Mucosa of rectum (tissue), 2 donors: ENCODE data around the gene RSPO1.

Source experiments
- H3K27ac ChIP-seq, 2 donors: one replicate each; pipeline ENCODE4 v1.7.0; 2013; ENCODE audit warnings: inconsistent platforms in 2 of 2, low read depth in 2 of 2, low read length in 2 of 2
- H3K27me3 ChIP-seq, 2 donors: one replicate each; pipeline ENCODE4 v1.7.0; 2013; ENCODE audit warnings: low read length in 2 of 2; ENCODE audit not compliant: control insufficient read depth in 2 of 2, insufficient read depth in 2 of 2
- H3K36me3 ChIP-seq, 2 donors: one replicate each; pipeline ENCODE4 v1.7.0; 2013; ENCODE audit warnings: low read length in 2 of 2; ENCODE audit not compliant: control insufficient read depth in 2 of 2, insufficient read depth in 2 of 2
- H3K4me1 ChIP-seq, 2 donors: one replicate each; pipeline ENCODE4 v1.7.0; 2013; ENCODE audit warnings: low read length in 2 of 2, mild to moderate bottlenecking in 1 of 2; ENCODE audit not compliant: control insufficient read depth in 2 of 2, insufficient read depth in 2 of 2
- H3K4me3 ChIP-seq, 2 donors: one replicate each; pipeline ENCODE4 v1.7.0; 2013; ENCODE audit warnings: low read length in 2 of 2
- H3K9ac ChIP-seq, 2 donors: one replicate each; pipeline ENCODE4 v1.7.0; 2013; ENCODE audit warnings: low read length in 2 of 2, low read depth in 1 of 2, mild to moderate bottlenecking in 1 of 2
- H3K9me3 ChIP-seq, 2 donors: one replicate each; pipeline ENCODE4 v1.7.0; 2013; ENCODE audit warnings: low read length in 2 of 2; ENCODE audit not compliant: control insufficient read depth in 2 of 2
- donor health status: healthy.
- donor health status: Normal muscosa, but diverticular disease.

RSPO1 gene

DNA sequence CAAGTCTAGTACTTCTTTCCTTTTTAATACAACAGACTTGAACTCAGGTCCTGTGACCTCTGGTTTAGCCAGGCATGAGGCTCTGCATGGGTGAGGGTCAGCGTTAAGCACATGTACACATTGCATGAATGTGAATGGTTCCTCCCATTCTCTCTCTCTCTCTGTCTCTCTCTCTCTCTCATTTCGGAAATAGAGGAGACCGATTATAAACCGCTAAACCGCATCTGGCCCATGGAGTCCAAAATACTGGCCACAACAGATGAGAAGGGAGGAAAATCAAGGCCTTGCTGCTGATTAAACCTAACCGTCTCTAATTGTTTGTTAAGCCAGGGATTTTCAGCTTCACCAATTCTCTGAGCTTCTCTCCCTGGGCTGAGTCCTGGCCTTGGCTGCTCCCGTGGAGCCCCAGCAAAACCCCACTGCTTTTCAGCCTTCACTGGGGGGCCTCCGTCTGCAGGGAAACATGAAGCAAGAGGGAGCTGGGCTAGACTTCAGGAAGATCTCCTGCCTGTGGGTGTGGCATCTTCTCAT lies 6.6 kb downstream of the RSPO1 start:
- Histone ChIP-seq H3K4me3 (no peak overlapping the region), H3K9ac (no peak overlapping the region), H3K9me3 (no peaks in the 10 kb centered on the region), H3K27ac (no peak overlapping the region), H3K36me3 (no peaks in the 10 kb centered on the region), H3K4me1 (no peaks in the 10 kb centered on the region), H3K27me3 (peaks cover 20 to 49% of the 10 kb centered on the region in 2 donors)

DNA sequence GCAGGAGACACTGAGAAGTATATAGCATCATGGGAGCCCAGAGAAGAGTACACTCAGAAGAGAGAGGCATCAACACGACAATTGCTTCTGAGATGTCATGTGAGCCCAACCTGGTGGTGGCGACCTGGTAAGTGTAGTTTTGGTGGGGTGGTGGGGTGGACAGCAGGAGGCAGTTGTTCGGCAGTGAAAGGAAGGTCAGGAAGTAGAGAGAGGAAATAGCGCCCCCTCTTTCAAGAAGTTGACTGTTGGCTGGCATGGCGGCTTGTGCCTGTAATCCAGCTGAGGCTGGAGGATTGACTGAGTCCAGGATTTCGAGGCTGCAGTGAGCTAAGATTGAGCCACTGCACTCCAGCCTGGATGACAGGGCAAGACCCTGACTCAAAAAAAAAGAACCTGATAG lies 12.6 kb downstream of the RSPO1 start:
- H3K4me3 ChIP-seq = no peak overlapping the region

GRCh38 chr1:37621326-37621870 lies 13.3 kb downstream of the RSPO1 start:
- H3K36me3 ChIP-seq = no peaks in the 10 kb centered on the region
- H3K9ac ChIP-seq = no peak overlapping the region
- peaks cover 5 to 10% of the 10 kb centered on the region in 2 donors for H3K27me3 ChIP-seq
- no peaks in the 10 kb centered on the region for H3K4me1 ChIP-seq
- no peak overlapping the region for H3K27ac ChIP-seq
- H3K9me3 ChIP-seq = no peaks in the 10 kb centered on the region
- H3K4me3 ChIP-seq = no peak overlapping the region

More for the DNA sequence above, 12.6 kb downstream of the RSPO1 start:
- Histone ChIP-seq H3K36me3 (no peaks in the 10 kb centered on the region), H3K9me3 (no peaks in the 10 kb centered on the region), H3K27ac (no peak overlapping the region), H3K9ac (no peak overlapping the region), H3K4me1 (no peaks in the 10 kb centered on the region), H3K27me3 (peaks cover 5 to 14% of the 10 kb centered on the region in 2 donors)

DNA sequence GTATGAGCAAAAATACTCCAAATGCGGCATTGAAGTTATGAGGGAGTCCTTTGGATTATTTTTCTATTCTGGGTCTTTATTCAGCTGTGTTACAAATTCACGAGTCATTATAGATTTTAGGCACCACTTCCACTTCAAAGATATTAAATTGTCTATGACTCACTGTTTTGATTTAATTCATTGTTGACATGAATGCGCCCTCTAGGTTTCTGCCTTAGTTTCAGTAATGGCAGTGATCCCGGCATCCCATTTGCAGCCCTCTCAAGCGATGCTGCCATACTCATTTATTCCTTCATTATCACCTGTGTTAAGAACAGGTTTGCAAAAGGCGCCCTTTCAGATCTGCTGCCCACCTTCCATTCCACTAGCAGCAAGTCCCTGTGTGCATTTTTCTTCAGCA lies 14.0 kb downstream of the RSPO1 start:
- H3K27me3 ChIP-seq = peaks cover 5 to 9% of the 10 kb centered on the region in 2 donors
- H3K27ac ChIP-seq = no peak overlapping the region
- no peaks in the 10 kb centered on the region for H3K4me1 ChIP-seq
- no peaks in the 10 kb centered on the region for H3K9me3 ChIP-seq
- H3K36me3 ChIP-seq = no peaks in the 10 kb centered on the region
- H3K9ac ChIP-seq = no peak overlapping the region
- no peak overlapping the region for H3K4me3 ChIP-seq

DNA sequence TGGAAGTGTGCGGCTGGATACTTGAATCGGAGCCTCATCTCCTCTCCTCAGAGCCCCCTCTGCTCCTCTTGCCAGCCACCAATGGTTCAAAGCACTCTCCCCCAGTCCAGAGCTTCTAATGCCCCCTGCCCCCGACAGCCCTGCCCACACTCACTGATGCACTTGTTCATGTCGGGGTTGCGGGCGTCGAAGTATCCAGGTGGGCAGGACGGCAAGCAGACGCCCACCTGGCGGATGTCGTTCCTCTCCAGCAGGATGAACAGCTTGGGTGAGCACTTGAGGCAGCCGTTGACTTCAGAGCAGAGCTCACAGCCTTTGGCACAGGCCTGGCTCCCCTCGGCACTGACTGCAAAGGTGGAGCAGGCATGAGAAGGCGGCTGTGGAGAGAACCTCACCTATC lies 18.4 kb downstream of the RSPO1 start:
- no peak overlapping the region for H3K9ac ChIP-seq
- no peaks in the 10 kb centered on the region for H3K36me3 ChIP-seq
- H3K9me3 ChIP-seq = no peaks in the 10 kb centered on the region
- peaks cover 2 to 7% of the 10 kb centered on the region in 2 donors for H3K27me3 ChIP-seq
- no peak overlapping the region for H3K4me3 ChIP-seq
- H3K27ac ChIP-seq = no peak overlapping the region
- no peaks in the 10 kb centered on the region for H3K4me1 ChIP-seq

DNA sequence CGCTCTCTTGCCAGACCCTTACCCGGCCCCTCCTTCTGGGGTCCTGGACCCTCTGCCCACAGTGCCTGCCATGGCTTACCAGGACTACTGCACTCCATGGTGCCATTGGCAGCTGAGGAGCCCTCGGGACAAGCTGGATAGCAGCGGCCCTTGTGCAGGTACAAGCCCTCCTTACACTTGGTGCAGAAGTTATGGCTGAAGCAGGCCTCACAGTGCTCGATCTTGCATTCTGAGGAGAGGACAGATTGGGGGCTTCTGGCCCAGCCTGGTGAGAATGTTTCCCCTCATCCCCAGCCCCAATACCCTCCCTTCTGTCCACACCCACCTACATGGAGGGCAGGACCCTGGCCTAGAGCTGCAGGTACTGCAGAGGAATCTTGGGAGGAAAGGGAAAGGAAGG lies 20.6 kb downstream of the RSPO1 start:
- no peak overlapping the region for H3K9ac ChIP-seq
- H3K36me3 ChIP-seq = no peaks in the 10 kb centered on the region
- no peak overlapping the region for H3K27ac ChIP-seq
- peaks cover 0 to 4% of the 10 kb centered on the region in 2 donors for H3K27me3 ChIP-seq
- H3K4me3 ChIP-seq = no peak overlapping the region
- no peaks in the 10 kb centered on the region for H3K4me1 ChIP-seq
- no peaks in the 10 kb centered on the region for H3K9me3 ChIP-seq

GRCh38 chr1:37612186-37612585 lies 22.5 kb downstream of the RSPO1 start:
- peaks cover 0 to 2% of the 10 kb centered on the region in 2 donors for H3K27me3 ChIP-seq
- H3K9me3 ChIP-seq = no peaks in the 10 kb centered on the region
- H3K27ac ChIP-seq = no peak overlapping the region
- H3K36me3 ChIP-seq = no peaks in the 10 kb centered on the region
- no peak overlapping the region for H3K4me3 ChIP-seq
- no peak overlapping the region for H3K9ac ChIP-seq
- no peaks in the 10 kb centered on the region for H3K4me1 ChIP-seq

GRCh38 chr1:37609994-37610393 lies 24.7 kb downstream of the RSPO1 start:
- H3K36me3 ChIP-seq = no peaks in the 10 kb centered on the region
- peaks cover 0 to 2% of the 10 kb centered on the region in 2 donors for H3K27me3 ChIP-seq
- H3K9me3 ChIP-seq = no peaks in the 10 kb centered on the region
- H3K27ac ChIP-seq = no peak overlapping the region
- H3K9ac ChIP-seq = no peak overlapping the region
- no peaks in the 10 kb centered on the region for H3K4me1 ChIP-seq
- H3K4me3 ChIP-seq = no peak overlapping the region

GRCh38 chr1:37609002-37609401 lies 25.7 kb downstream of the RSPO1 start:
- Histone ChIP-seq H3K4me3 (no peak overlapping the region), H3K9me3 (no peaks in the 10 kb centered on the region), H3K4me1 (no peaks in the 10 kb centered on the region), H3K27ac (no peak overlapping the region), H3K27me3 (peaks cover 0 to 2% of the 10 kb centered on the region in 2 donors), H3K36me3 (no peaks in the 10 kb centered on the region), H3K9ac (no peak overlapping the region)

DNA sequence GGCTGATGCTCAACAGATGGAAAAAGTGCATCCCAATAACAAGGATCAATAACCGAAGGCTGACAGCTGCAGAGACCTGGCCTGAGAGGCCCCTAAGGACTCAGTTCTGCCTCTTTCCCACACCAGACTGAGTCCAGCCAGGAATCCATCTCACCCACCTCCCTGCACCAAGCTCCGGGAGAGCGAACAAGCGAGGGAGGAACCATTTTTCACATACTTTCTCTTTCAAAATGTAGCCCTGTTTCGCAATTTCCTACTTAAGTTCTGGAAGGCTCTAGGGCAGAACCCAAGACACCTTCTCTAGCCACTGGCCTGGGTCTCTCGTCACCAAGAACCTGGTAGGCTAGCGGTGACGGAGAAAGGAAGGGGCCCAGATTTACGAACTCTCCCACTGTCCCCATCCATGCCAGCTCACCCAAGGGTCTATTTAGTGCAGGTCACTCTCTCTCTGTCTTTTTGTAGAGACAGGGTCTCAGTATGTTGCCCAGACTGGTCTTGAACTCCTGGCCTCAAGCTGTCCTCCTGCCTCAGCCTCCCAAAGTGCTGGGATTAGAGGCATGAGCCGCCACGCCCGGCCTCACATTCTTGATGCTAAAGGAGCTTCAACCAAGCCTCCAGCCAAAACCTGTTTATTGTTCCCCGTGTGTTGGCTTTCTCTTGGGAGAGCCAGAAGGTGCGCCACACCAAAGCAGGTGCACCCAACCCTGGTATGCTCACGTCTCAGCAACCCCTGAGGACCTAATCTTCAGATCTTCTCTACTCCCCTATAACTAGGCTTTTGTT lies 28.0 kb downstream of the RSPO1 start:
- Histone ChIP-seq H3K27ac (no peak overlapping the region), H3K27me3 (peaks cover 0 to 2% of the 10 kb centered on the region in 2 donors), H3K9ac (no peak overlapping the region), H3K4me1 (no peaks in the 10 kb centered on the region), H3K4me3 (no peak overlapping the region), H3K9me3 (no peaks in the 10 kb centered on the region), H3K36me3 (no peaks in the 10 kb centered on the region)
